OCI-LY3 (cell line): ENCODE data around the gene TREML4.

ENCODE experiments used
- H2AFZ ChIP-seq: fragments of 200-600, 300-600 bp; shearing (Covaris generic); 2 replicates; pipeline ENCODE4 v1.6.0; 2014; ENCODE audit warnings: antibody characterized with exemption, low read depth, low read length
- H3K27ac ChIP-seq: fragments of 200-600, 300-600 bp; sonication (generic); 2 replicates; pipeline ENCODE4 v1.5.1; 2014; ENCODE audit warnings: mild to moderate bottlenecking, low read length, moderate library complexity, mixed read lengths
- H3K27me3 ChIP-seq: fragments of 200-600, 300-600 bp; sonication (generic); 2 replicates; pipeline ENCODE4 v1.6.1; 2014; ENCODE audit warnings: low read depth, low read length, mixed read lengths
- H3K36me3 ChIP-seq: fragments of 200-600, 300-600 bp; sonication (generic); replicated peaks from 2 replicates; pipeline ENCODE3; 2014; ENCODE audit warnings: low read depth, low read length, mixed read lengths
- H3K4me1 ChIP-seq: fragments of 300-600, 200-600 bp; sonication (generic); 2 replicates; pipeline ENCODE4 v1.6.1; 2014; ENCODE audit warnings: low read length, mixed read lengths
- H3K4me2 ChIP-seq: fragments of 200-600, 300-600 bp; sonication (generic); 2 replicates; pipeline ENCODE4 v1.6.1; 2014; ENCODE audit warnings: low read length, mixed read lengths
- H3K4me3 ChIP-seq: fragments of 300-600, 200-600 bp; sonication (generic); 2 replicates; pipeline ENCODE4 v1.5.1; 2014; ENCODE audit warnings: antibody characterized with exemption, mild to moderate bottlenecking, low read length, moderate library complexity
- H3K79me2 ChIP-seq: fragments of 300-600, 200-600 bp; shearing (Covaris generic); 2 replicates; pipeline ENCODE4 v1.6.1; 2014; ENCODE audit warnings: mild to moderate bottlenecking, low read length, mixed read lengths
- H3K9ac ChIP-seq: fragments of 300-600, 200-600 bp; shearing (Covaris generic); 2 replicates; pipeline ENCODE4 v1.6.0; 2014; ENCODE audit warnings: mild to moderate bottlenecking, low read length, moderate library complexity
- H3K9me3 ChIP-seq: fragments of 200-600, 300-600 bp; shearing (Covaris generic); 2 replicates; pipeline ENCODE4 v1.6.1; 2014; ENCODE audit warnings: low read length, mixed read lengths; ENCODE audit not compliant: insufficient read depth
- H4K20me1 ChIP-seq: fragments of 200-600, 300-600 bp; sonication (generic); 2 replicates; pipeline ENCODE4 v1.6.1; 2016; ENCODE audit warnings: low read length, mixed read lengths; ENCODE audit not compliant: insufficient read depth
- EZH2phosphoT487 ChIP-seq: fragments of 200-600 bp; shearing (Covaris generic); IDR thresholded peaks from 2 replicates; pipeline ENCODE4 v1.6.1; 2018; ENCODE audit warnings: antibody characterized with exemption, mixed run types, low read depth
- TF ChIP-seq, protein P1 (sequence below): fragments of 200-600, 300-600 bp; sonication (generic); IDR thresholded peaks from 2 replicates; pipeline ENCODE4 v1.5.1; 2014; ENCODE audit warnings: antibody characterized with exemption, low read length, low read depth

Gene TREML4

DNA sequence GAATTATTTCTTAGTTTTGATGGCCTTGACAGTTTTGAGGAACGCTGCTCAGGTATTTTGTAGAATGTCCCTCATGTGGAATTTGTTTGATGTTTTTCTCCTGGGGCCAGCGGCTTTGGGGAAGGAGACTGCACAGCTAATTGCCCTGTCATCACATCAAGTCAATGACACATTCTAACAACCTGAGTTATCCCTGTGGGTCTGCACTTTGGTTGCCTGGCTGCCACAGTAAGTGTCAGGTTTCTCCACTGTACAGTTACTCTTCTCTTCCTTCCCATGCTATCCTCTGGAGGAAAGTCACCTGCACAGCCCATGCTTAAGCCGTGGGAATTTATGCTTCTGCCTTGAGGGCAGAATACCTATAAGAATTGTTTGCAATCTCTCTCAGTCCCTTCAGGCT is 1.4 kb upstream of the TREML4 start:
- H3K4me1 ChIP-seq = peaks cover 6% of the 10 kb centered on the region; the same call in 1 of the 2 replicates
- no peak overlapping the region for H3K9ac ChIP-seq

DNA sequence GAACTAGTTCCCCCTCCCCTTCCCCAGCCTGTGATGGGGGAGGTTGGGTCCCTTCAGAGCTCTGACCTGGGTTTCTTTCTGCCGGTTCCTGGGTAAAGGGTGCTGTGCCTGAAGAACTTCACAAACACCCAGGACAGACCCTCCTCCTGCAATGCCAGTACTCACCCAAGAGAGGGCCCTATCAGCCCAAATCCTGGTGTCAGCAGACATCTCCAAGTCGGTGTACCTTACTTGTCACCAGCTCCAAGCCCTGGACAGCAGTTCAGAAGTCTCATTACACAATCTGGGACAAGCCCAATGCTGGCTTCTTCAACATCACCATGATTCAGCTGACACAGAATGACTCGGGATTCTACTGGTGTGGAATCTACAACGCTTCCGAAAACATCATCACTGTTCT is 467 bp downstream of the TREML4 start:
- Histone ChIP-seq H3K27ac (no peak overlapping the region), H3K27me3 (peaks cover 6% of the 10 kb centered on the region), H3K36me3 (no peaks in the 10 kb centered on the region), H3K4me2 (no peak overlapping the region), H3K9ac (no peak overlapping the region), H3K9me3 (no peaks in the 10 kb centered on the region), H3K4me1 (peaks cover 6% of the 10 kb centered on the region; the same call in 1 of the 2 replicates), H3K4me3 (no peak overlapping the region), H3K79me2 (no peaks in the 10 kb centered on the region), H2AFZ (no peak overlapping the region; the same call in 1 of the 2 replicates), H4K20me1 (no peaks in the 10 kb centered on the region)
- TF ChIP-seq, protein P1, sequence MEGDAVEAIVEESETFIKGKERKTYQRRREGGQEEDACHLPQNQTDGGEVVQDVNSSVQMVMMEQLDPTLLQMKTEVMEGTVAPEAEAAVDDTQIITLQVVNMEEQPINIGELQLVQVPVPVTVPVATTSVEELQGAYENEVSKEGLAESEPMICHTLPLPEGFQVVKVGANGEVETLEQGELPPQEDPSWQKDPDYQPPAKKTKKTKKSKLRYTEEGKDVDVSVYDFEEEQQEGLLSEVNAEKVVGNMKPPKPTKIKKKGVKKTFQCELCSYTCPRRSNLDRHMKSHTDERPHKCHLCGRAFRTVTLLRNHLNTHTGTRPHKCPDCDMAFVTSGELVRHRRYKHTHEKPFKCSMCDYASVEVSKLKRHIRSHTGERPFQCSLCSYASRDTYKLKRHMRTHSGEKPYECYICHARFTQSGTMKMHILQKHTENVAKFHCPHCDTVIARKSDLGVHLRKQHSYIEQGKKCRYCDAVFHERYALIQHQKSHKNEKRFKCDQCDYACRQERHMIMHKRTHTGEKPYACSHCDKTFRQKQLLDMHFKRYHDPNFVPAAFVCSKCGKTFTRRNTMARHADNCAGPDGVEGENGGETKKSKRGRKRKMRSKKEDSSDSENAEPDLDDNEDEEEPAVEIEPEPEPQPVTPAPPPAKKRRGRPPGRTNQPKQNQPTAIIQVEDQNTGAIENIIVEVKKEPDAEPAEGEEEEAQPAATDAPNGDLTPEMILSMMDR = no peak
- TF ChIP-seq EZH2phosphoT487 = no peak

More for the DNA sequence above, 1.4 kb upstream of the TREML4 start:
- no peaks in the 10 kb centered on the region for H3K79me2 ChIP-seq
- H3K4me3 ChIP-seq = no peak overlapping the region
- no peak overlapping the region for H2AFZ ChIP-seq
- H3K4me2 ChIP-seq = no peak overlapping the region
- TF ChIP-seq EZH2phosphoT487 = no peak
- TF ChIP-seq, protein P1 = no peak
- H3K9me3 ChIP-seq = no peaks in the 10 kb centered on the region
- H4K20me1 ChIP-seq = no peaks in the 10 kb centered on the region
- H3K27ac ChIP-seq = no peak overlapping the region
- peaks cover 6% of the 10 kb centered on the region for H3K27me3 ChIP-seq
- H3K36me3 ChIP-seq = no peaks in the 10 kb centered on the region

DNA sequence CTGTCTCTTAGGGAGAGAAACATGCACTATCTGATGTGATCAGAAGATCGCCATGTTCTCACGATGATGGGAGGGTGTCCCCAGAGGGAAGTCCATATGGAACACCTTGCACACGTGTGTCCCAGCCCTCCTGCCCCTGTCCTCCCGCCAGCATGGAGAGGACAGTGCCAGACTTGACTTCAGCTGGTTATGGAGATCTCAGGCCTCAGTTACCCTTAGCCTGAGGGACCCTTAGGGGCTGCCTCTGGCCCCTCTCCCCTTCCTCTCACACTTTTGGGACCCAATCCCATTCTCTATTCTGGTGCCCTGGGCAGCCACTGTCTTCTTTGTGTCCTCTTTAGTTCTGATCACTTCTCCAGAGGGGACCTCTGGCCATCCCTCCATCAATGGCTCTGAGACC is 1.6 kb downstream of the TREML4 start:
- H3K79me2 ChIP-seq = no peaks in the 10 kb centered on the region
- no peaks in the 10 kb centered on the region for H3K36me3 ChIP-seq
- no peak overlapping the region for H2AFZ ChIP-seq
- H3K4me2 ChIP-seq = no peak overlapping the region
- no peak overlapping the region for H3K9ac ChIP-seq
- TF ChIP-seq, protein P1 = no peak
- TF ChIP-seq EZH2phosphoT487 = no peak
- H3K4me1 ChIP-seq = peaks cover 6% of the 10 kb centered on the region; the same call in 1 of the 2 replicates
- H3K9me3 ChIP-seq = no peaks in the 10 kb centered on the region
- no peak overlapping the region for H3K4me3 ChIP-seq
- no peaks in the 10 kb centered on the region for H4K20me1 ChIP-seq
- H3K27ac ChIP-seq = no peak overlapping the region
- peaks cover 6% of the 10 kb centered on the region for H3K27me3 ChIP-seq

DNA sequence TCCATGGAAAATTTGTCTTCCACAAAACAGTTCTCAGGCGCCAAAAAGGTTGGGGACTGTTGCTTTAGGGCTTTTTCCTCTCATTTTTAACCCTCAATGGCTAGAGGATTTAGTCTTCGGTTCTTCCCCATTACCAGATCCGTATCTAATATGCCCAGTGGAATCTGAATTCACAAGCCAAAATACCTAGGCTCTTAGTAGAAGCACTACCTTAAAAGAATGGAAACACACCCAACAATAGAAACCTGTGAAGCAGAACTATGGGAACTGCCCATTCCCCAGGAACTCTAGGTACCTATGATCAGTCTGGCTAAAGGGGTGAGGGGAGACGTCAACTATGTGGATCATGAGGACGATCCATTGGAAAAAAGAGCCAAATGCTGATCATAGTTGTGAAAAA is 3.1 kb downstream of the TREML4 start:
- Histone ChIP-seq H3K27ac (no peak overlapping the region), H3K36me3 (no peaks in the 10 kb centered on the region), H3K9ac (no peak overlapping the region), H3K79me2 (no peaks in the 10 kb centered on the region), H3K4me3 (no peak overlapping the region), H3K4me1 (peaks cover 6% of the 10 kb centered on the region; the same call in 1 of the 2 replicates), H3K4me2 (no peak overlapping the region), H4K20me1 (no peaks in the 10 kb centered on the region), H3K9me3 (no peaks in the 10 kb centered on the region), H3K27me3 (peaks cover 6% of the 10 kb centered on the region; the same call in 1 of the 2 replicates), H2AFZ (no peak overlapping the region)
- TF ChIP-seq, protein P1 = no peak
- TF ChIP-seq EZH2phosphoT487 = no peak
